ENCODE data around the gene EPB41.

DNA sequence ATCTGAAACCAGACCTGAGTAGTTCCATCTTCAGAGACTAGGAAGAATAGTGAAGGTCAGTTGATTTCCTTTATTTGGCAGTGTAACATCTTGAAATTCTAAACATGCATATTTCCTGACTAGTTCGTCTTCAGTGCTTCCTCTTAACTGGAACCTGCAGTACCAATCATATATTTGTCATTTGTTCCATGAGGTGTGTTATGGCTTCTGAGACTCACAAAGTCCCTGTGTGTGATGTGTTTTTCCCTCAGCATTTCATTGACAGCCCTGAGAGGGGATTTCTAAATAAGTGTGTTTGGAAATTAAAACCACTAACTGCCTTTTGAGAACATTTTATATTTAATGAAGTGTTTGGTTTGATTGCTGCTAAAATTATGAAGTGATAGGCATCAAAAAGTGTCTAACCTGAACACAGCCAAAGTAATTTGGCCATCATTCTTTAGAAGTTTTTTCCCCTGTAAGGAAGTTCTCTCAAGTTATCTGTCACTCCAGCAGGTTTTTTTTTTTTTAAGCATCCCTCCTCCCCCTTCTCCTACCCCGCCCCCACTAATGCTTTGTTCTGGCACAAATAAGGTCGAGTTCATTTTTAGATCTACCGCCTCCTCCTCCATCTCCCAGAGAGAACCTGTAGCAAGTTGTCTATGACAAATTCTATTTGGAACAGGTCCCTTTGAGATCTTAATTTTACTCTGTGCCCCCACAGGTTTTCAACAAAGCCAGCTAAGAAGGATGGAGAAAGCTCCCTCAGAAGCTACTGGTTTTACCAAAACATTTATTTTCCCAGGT, 148.0 kb downstream of the EPB41 start:
- TF ChIP-seq, protein P1, sequence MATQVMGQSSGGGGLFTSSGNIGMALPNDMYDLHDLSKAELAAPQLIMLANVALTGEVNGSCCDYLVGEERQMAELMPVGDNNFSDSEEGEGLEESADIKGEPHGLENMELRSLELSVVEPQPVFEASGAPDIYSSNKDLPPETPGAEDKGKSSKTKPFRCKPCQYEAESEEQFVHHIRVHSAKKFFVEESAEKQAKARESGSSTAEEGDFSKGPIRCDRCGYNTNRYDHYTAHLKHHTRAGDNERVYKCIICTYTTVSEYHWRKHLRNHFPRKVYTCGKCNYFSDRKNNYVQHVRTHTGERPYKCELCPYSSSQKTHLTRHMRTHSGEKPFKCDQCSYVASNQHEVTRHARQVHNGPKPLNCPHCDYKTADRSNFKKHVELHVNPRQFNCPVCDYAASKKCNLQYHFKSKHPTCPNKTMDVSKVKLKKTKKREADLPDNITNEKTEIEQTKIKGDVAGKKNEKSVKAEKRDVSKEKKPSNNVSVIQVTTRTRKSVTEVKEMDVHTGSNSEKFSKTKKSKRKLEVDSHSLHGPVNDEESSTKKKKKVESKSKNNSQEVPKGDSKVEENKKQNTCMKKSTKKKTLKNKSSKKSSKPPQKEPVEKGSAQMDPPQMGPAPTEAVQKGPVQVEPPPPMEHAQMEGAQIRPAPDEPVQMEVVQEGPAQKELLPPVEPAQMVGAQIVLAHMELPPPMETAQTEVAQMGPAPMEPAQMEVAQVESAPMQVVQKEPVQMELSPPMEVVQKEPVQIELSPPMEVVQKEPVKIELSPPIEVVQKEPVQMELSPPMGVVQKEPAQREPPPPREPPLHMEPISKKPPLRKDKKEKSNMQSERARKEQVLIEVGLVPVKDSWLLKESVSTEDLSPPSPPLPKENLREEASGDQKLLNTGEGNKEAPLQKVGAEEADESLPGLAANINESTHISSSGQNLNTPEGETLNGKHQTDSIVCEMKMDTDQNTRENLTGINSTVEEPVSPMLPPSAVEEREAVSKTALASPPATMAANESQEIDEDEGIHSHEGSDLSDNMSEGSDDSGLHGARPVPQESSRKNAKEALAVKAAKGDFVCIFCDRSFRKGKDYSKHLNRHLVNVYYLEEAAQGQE (tag by site-specific recombination; IDR thresholded peaks at IDR 0.05) = no peak
- TF ChIP-seq ZBTB8A (tag by site-specific recombination; IDR thresholded peaks at IDR 0.05) = no peak
- no peak for TF ChIP-seq ZEB2 (tag by site-specific recombination; IDR thresholded peaks at IDR 0.05)
- TF ChIP-seq ZNF174 (tag by site-specific recombination; IDR thresholded peaks at IDR 0.05) = no peak
- no peak for TF ChIP-seq ZNF19 (tag by site-specific recombination; IDR thresholded peaks at IDR 0.05; ENCODE audit: low read depth)
- TF ChIP-seq ZBTB20 (tag by site-specific recombination; IDR thresholded peaks at IDR 0.05) = no peak
